Fibroblast of mammary gland (primary cell): ENCODE data around the gene CCZ1.
"Not testable (repeated sequence)": the region's sequence is repeated elsewhere in the genome, so short reads cannot be mapped to it uniquely, and the experiment has no call there.

Experiments
- DNase-seq: peaks from one replicate; pipeline ENCODE4 v3.0.0-alpha.2; 2010; ENCODE audit warnings: low read depth
- H3K4me3 ChIP-seq: 2 replicates; pipeline ENCODE4 v1.5.1; 2011; ENCODE audit warnings: low read depth, mild to moderate bottlenecking, low read length, moderate library complexity; ENCODE audit not compliant: control insufficient read depth

CCZ1 gene

DNA sequence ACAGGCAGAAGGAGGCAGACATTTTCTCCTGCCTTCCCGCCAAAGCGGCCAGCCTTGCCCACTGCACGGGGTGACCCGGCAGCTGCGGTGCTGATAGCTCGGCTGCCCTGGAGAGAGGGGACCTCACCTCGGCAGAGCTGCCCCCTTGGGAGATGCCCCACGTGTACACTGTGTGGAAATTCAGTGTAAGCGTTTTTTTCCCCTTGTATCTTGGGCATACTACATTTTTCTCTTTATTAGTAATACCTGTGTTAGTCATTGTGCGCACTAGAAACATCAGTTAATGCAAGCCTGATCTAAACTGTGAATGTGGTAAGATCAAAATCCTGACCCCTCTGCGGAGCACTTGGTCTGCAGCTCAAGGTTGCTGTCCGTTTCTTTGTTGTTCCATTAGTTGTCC lies 26.1 kb downstream of the CCZ1 start:
- not testable (repeated sequence) for DNase-seq

DNA sequence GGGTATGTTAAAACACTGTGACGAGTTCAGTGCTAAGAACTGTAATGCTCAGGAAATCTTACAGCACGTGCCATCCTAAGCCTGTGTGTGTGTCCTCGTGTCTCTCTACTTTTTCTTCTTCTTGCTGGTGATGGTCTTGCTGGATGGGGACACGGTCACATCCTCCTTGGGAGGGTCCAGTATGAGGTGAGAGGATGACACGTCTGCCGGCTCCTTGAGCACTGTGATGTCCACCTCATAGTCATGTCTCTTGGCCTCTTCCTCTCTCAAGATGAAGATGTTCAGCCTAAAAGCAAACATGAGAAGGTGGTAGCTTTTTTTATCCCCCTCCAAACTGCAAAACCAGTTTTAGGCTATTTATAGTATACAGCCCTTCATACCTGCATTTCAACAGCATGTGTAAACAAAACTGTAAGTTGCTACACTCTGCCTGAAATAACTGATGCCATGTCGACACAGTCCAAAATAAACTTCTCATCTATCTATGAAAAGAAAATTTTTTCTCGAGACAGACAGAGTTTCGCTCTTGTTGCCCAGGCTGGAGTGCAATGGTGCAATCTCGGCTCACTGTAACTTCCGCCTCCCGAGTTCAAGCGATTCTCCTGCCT lies 27.8 kb downstream of the CCZ1 start:
- H3K4me3 ChIP-seq, DNase-seq: not testable (repeated sequence)

More for the DNA sequence above, 26.1 kb downstream of the CCZ1 start:
- H3K4me3 ChIP-seq, result not testable (repeated sequence)

DNA sequence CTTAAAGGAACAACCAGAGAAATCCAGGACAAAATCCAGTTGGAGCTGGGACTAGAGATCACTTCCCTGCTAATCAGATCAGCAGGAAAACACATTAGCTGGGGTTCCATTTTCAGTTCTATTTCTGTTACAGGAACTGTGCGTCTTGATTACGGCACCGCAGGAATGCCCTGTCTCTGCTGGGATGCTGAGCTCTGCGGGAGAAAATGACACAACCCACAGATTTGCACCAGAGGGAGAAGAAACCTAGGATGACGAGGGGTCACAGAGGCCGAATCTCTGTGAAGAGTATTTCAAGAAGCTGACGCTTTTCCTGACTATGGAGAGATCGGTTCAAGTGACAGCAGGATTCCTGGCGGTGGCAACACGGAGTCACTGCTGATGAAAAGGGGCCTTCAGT lies 31.8 kb downstream of the CCZ1 start:
- H3K4me3 ChIP-seq, DNase-seq: not testable (repeated sequence)

DNA sequence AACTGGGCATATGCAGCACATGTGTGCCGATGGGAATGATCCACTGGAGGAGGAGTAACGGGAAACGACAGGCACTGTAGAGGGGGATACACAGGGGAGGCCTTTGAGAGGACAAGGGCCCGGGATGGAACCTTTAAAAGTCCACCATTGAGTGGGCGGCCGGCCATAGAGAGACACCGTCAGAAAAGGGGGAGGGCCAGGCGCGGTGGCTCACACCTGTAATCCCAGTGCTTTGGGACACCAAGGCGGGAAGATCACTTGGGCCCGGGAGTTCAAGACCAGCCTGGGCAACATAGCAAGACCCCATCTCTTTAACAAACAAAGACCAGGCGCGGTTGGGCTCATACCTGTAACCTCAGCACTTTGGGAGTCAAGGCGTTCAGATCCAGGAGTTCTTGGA lies 32.7 kb downstream of the CCZ1 start:
- not testable (repeated sequence) for DNase-seq, H3K4me3 ChIP-seq

DNA sequence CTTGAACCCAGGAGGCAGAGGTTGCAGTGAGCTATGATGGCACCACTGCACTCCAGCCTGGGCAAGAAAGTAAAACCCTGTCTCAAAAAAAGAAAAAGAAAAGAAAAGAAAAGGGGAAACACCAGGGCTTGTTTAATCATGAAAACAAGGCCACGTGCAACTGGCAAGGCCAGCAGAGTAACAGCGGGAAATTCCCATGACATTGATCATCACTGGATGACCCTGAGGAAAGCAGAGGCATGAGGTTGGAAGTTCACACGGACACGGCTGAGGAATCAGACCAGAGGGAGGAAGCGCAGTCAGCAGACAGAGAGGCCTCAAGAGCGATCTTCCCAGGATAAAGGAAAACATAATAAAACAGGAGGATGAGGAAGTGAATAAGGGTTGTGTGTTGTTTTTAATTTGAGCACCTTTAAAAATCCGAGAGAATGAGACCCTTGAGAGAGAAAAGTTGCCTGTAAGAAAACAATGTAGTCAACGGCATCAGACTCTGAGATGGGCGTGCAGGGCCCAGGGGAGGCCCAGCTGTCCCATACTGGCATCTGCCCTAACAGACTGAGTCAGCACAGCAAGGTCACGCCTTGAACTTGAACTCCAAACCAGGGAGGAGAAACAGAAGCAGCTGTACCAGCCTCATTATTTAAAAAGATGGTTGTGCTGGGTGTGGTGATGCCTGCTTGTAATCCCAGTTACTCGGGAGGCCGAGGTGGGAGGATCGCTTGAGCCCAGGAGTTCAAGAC lies 33.5 kb downstream of the CCZ1 start:
- not testable (repeated sequence) for H3K4me3 ChIP-seq
- peak; percentile 54 for DNase-seq

DNA sequence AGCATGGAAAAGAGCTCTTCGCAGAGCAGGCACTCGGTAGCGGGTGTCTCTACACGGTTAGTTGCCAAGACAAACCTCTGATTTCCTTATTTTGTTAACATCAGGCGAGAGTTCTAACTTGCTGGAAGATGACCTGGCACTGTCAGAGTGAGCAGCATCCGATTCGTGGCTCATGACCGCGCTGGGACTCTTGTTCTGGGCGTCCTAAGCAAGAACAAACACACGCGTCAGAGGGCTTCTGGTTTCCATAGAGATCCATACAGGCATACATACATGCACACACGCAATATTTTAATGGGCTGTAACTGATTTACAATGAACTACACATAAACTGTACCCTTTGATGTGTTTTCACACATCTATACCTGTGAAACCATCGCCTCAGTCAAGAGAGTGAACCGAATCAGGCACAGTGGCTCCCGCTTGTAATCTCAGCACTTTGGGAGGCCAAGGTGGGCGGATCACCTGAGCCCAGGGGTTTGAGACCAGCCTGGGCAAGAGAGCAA lies 36.5 kb downstream of the CCZ1 start:
- not testable (repeated sequence) for DNase-seq

DNA sequence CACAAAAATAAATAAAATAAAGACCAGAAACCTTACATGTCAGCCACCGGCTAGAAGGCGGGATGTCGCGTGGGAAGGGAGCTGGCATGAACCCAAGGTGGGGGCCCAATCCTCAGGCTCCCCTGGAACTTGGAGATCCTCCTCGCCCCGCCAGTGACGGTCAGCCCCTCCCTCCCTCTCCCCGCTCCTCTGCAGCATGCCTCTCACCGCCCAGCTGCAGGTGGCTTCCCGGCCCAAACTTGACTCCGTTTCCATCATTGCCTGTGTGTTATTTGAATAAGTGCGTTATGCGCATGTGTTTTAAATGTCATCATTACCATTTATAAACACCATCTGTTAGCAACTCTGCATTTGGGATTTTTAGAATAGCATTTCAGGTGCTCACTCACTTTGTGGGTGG lies 64.7 kb downstream of the CCZ1 start:
- H3K4me3 ChIP-seq, DNase-seq: not testable (repeated sequence)

More for the DNA sequence above, 36.5 kb downstream of the CCZ1 start:
- not testable (repeated sequence) for H3K4me3 ChIP-seq

DNA sequence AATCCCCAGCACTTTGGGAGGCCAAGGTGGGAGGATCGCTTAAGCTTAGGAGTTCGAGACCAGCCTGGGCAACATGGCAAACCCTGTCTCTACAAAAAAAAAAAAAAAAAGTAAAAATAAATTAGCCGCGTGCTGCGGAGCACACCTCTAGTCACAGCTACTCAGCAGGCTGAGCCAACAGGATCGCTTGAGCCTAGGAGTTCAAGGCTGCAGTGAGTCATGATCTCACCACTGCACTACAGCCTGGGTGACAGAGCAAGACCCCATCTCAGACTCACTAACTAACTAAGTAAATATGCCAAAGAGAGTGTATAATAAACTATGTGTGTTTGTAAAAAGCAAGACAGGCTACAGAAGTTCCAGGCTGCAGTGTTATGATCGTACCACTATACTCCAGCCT lies 65.3 kb downstream of the CCZ1 start:
- DNase-seq, H3K4me3 ChIP-seq: not testable (repeated sequence)

DNA sequence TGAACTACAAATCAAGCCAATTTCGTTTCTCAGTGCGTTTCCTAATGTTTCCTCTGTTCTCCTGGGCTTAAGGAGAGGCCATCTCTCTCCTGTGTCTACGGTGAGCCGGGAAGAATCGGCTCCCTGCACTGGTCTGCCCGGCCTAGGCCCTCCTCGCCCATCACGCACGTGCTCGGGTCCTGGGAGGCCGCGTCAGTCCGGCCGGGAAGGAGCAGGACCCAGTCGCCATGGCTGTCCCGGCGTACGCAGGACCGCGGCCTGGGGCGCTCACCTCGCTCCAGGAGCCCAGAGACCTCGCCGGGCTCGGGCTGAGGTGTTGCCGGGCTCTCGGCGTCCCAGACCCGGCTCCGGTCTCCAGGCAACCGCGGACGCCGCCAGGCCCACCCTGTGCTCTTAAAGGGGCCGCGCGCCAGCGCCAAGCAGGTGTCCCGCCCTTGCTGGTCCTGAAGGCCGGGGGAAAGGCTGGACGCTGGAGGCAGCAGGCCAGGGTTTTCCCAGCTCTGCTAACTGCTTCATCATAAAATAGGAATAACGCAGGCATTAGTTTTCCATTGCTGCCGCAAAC lies 71.9 kb downstream of the CCZ1 start, which contains the start of gene RSPH10B:
RSPH10B (minus strand) TSS at position 343 of the 565 bp plus-strand sequence. CDS start 3,573 bp downstream, outside the sequence.
- not testable (repeated sequence) for DNase-seq, H3K4me3 ChIP-seq

DNA sequence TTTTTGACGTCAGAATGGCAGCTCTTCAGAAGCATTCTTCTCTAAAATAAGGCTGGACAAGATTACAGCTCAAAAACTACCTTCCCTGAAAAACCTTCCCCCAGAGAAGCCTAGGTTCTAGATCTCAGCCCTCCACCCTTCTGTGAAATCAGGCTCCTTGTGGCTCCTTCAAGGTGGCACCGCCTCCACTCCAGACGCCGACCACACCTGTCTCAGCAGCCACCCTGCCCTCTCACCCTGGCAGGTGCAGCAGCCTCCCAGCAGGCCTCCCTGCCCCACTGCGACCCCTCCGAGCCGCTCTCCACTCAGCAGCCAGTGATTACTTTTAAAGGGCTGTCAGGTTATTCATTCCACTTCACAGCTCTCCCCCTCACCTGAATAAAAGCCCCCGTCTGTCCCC lies 75.0 kb downstream of the CCZ1 start:
- H3K4me3 ChIP-seq, DNase-seq: not testable (repeated sequence)
